HEK293 (cell line): ENCODE measurements around the gene NUBPL.

ENCODE experiments used
- CTCF ChIA-PET: fragments of 350-600 bp; formaldehyde crosslinking; extraction: SDS; loops from one replicate; lab custom pipeline; 2021; ENCODE audit warnings: antibody characterized with exemption; lab: Yijun Ruan, JAX
- POLR2A ChIA-PET: fragments of 300-600 bp; formaldehyde crosslinking; extraction: SDS; loops from one replicate; lab custom pipeline; 2020; ENCODE audit warnings: antibody characterized with exemption, inconsistent platforms; lab: Yijun Ruan, JAX
- H3K27ac ChIP-seq: fragments of 200-500 bp; sonication (Bioruptor generic); 2 replicates; pipeline ENCODE4 v1.5.1; 2014; ENCODE audit warnings: low read depth, low read length, control low read depth, inconsistent platforms; ENCODE audit errors: extremely low read depth
- H3K36me3 ChIP-seq, 2 experiments: fragments of 200-500 bp in 1 of 2; sonication (Bioruptor generic) in 1 of 2; 1 replicate in 1 of 2; 2 replicates in 1 of 2; pipeline ENCODE4 v1.5.1; 2014 to 2017; ENCODE audit warnings: inconsistent platforms in 2 of 2, low read length in 2 of 2; ENCODE audit not compliant: control insufficient read depth in 2 of 2, insufficient read depth in 1 of 2
- H3K4me1 ChIP-seq: fragments of 200-500 bp; sonication (Bioruptor generic); 2 replicates; pipeline ENCODE4 v1.5.1; 2014; ENCODE audit warnings: mild to moderate bottlenecking, low read length, inconsistent platforms; ENCODE audit not compliant: control insufficient read depth, insufficient read depth
- H3K4me3 ChIP-seq: 2 replicates; pipeline ENCODE4 v1.5.1; 2011; ENCODE audit warnings: low read depth, mild to moderate bottlenecking, control low read depth, low read length, moderate library complexity
- H3K9me3 ChIP-seq: fragments of 200-500 bp; sonication (Bioruptor generic); 2 replicates; pipeline ENCODE4 v1.5.1; 2014; ENCODE audit warnings: low read depth, low read length, inconsistent platforms; ENCODE audit not compliant: control insufficient read depth, insufficient read depth
- GLIS1 ChIP-seq: fragments of 450-650 bp; formaldehyde crosslinking; IDR thresholded peaks from 2 replicates; pipeline ENCODE4 v1.5.1; 2016; ENCODE audit warnings: missing biosample characterization, missing genetic modification characterization
- KLF7 ChIP-seq: fragments of 450-650 bp; formaldehyde crosslinking; IDR thresholded peaks from 2 replicates; pipeline ENCODE4 v1.5.1; 2016; ENCODE audit warnings: missing biosample characterization, missing genetic modification characterization, borderline replicate concordance
- KLF8 ChIP-seq: fragments of 450-650 bp; formaldehyde crosslinking; IDR thresholded peaks from 2 replicates; pipeline ENCODE4 v1.5.1; 2016; ENCODE audit warnings: missing biosample characterization, missing genetic modification characterization
- ZBTB1 ChIP-seq: fragments of 450-650 bp; formaldehyde crosslinking; IDR thresholded peaks from 2 replicates; pipeline ENCODE4 v1.5.1; 2016; ENCODE audit warnings: missing biosample characterization, missing genetic modification characterization
- ZNF157 ChIP-seq: fragments of 450-650 bp; formaldehyde crosslinking; IDR thresholded peaks from 2 replicates; pipeline ENCODE4 v1.5.1; 2016; ENCODE audit warnings: missing biosample characterization, missing genetic modification characterization
- ZNF169 ChIP-seq: fragments of 450-650 bp; formaldehyde crosslinking; IDR thresholded peaks from 2 replicates; pipeline ENCODE4 v1.5.1; 2016; ENCODE audit warnings: missing biosample characterization, missing genetic modification characterization
- ZNF19 ChIP-seq: fragments of 450-650 bp; formaldehyde crosslinking; IDR thresholded peaks from 2 replicates; pipeline ENCODE4; 2016; ENCODE audit warnings: missing biosample characterization, missing genetic modification characterization, low read depth
- ZNF394 ChIP-seq: fragments of 450-650 bp; formaldehyde crosslinking; IDR thresholded peaks from 2 replicates; pipeline ENCODE4 v1.5.1; 2016; ENCODE audit warnings: missing biosample characterization, missing genetic modification characterization, mild to moderate bottlenecking, moderate library complexity, borderline replicate concordance
- ZNF404 ChIP-seq: fragments of 450-650 bp; formaldehyde crosslinking; IDR thresholded peaks from 2 replicates; pipeline ENCODE4 v1.5.1; 2017; ENCODE audit warnings: missing biosample characterization, missing genetic modification characterization
- ZNF501 ChIP-seq: fragments of 450-650 bp; formaldehyde crosslinking; IDR thresholded peaks from 2 replicates; pipeline ENCODE4 v1.5.1; 2016; ENCODE audit warnings: missing biosample characterization, missing genetic modification characterization
- ZNF621 ChIP-seq: fragments of 450-650 bp; formaldehyde crosslinking; IDR thresholded peaks from 2 replicates; pipeline ENCODE4 v1.5.1; 2017; ENCODE audit warnings: missing biosample characterization, missing genetic modification characterization
- ZNF626 ChIP-seq: fragments of 450-650 bp; sonication (Bioruptor Pico); formaldehyde crosslinking; IDR thresholded peaks from 2 replicates; pipeline ENCODE4 v1.5.1; 2018; ENCODE audit warnings: missing biosample characterization, missing genetic modification characterization, inconsistent platforms
- ZNF639 ChIP-seq: fragments of 450-650 bp; formaldehyde crosslinking; IDR thresholded peaks from 2 replicates; pipeline ENCODE4 v1.5.1; 2016; ENCODE audit warnings: missing biosample characterization, missing genetic modification characterization
- ZNF664 ChIP-seq: fragments of 450-650 bp; formaldehyde crosslinking; IDR thresholded peaks from 2 replicates; pipeline ENCODE4 v1.5.1; 2016; ENCODE audit warnings: missing biosample characterization, missing genetic modification characterization
- ZNF785 ChIP-seq: fragments of 450-650 bp; formaldehyde crosslinking; IDR thresholded peaks from 2 replicates; pipeline ENCODE4 v1.5.1; 2016; ENCODE audit warnings: missing biosample characterization, missing genetic modification characterization
- ZNF837 ChIP-seq: fragments of 450-650 bp; formaldehyde crosslinking; IDR thresholded peaks from 2 replicates; pipeline ENCODE4 v1.5.1; 2016; ENCODE audit warnings: missing biosample characterization, missing genetic modification characterization
- TF ChIP-seq, protein P1 (sequence below): fragments of 450-650 bp; IDR thresholded peaks from 2 replicates; pipeline ENCODE4 v1.5.1; 2018; ENCODE audit warnings: missing biosample characterization, missing genetic modification characterization
- TF ChIP-seq, protein P2 (sequence below): fragments of 450-650 bp; formaldehyde crosslinking; IDR thresholded peaks from 2 replicates; pipeline ENCODE4 v1.5.1; 2016; ENCODE audit warnings: missing biosample characterization, missing genetic modification characterization, borderline replicate concordance
- TF ChIP-seq, protein P3 (sequence below): fragments of 450-650 bp; formaldehyde crosslinking; IDR thresholded peaks from 2 replicates; pipeline ENCODE4 v1.5.1; 2016; ENCODE audit warnings: missing biosample characterization, missing genetic modification characterization, low read depth

NUBPL gene

GRCh38 chr14:31549817-31550216 is 11.4 kb upstream of the NUBPL start (continued):
- TF ChIP-seq ZNF501 (tag by site-specific recombination) (no peak), ZNF837 (tag by site-specific recombination) (no peak), GLIS1 (tag by site-specific recombination) (no peak), ZNF639 (tag by site-specific recombination) (no peak)
- TF ChIP-seq, all 188 proteins: peak for 0

DNA sequence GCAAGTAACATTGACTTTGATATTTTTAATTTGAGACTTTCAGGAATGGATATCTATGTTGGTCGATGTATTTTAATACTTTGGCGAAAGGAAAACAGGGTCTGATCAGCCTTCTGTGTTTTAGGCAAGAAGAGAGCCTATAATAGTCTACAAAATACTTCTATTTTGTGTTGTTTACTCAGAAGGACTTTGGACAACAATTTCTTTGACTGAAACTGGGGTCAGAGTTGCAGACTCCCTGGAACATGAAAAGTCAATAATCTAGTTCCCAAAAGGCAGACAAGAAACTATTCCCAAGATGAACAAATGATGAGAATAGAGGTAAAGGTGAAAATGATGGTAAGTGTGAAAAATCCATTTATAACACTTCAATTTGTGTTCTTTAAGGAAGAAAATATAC is 10.6 kb upstream of the NUBPL start:
- Histone ChIP-seq H3K27ac (no peak overlapping the region), H3K9me3 (no peaks in the 10 kb centered on the region), H3K4me3 (no peak overlapping the region), H3K36me3 (no peaks in the 10 kb centered on the region), H3K4me1 (peaks cover 2% of the 10 kb centered on the region)
- TF ChIP-seq ZNF664 (tag by site-specific recombination), result no peak
- no peak for TF ChIP-seq ZBTB1
- ChIA-PET POLR2A (no interaction called here), CTCF (no interaction called here)

- Histone ChIP-seq H3K36me3 (no peaks in the 10 kb centered on the region), H3K27ac (no peak overlapping the region)
- TF ChIP-seq ZNF169 (tag by site-specific recombination), result no peak
- no peak for TF ChIP-seq ZNF785 (tag by site-specific recombination)
- no peak for TF ChIP-seq ZNF19 (tag by site-specific recombination)
- TF ChIP-seq ZNF394 (tag by site-specific recombination), result no peak
- TF ChIP-seq, protein P1, sequence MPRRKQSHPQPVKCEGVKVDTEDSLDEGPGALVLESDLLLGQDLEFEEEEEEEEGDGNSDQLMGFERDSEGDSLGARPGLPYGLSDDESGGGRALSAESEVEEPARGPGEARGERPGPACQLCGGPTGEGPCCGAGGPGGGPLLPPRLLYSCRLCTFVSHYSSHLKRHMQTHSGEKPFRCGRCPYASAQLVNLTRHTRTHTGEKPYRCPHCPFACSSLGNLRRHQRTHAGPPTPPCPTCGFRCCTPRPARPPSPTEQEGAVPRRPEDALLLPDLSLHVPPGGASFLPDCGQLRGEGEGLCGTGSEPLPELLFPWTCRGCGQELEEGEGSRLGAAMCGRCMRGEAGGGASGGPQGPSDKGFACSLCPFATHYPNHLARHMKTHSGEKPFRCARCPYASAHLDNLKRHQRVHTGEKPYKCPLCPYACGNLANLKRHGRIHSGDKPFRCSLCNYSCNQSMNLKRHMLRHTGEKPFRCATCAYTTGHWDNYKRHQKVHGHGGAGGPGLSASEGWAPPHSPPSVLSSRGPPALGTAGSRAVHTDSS (tag by site-specific recombination), result no peak
- TF ChIP-seq KLF7 (tag by site-specific recombination), result no peak
- no peak for TF ChIP-seq KLF8 (tag by site-specific recombination)
- TF ChIP-seq, all 188 proteins: peak for 0
- ChIA-PET POLR2A (no interaction called here), CTCF (no interaction called here)
- Histone ChIP-seq H3K4me1 (no peaks in the 10 kb centered on the region), H3K9me3 (no peaks in the 10 kb centered on the region), H3K4me3 (no peak overlapping the region)
Observed at GRCh38 chr14:31556191-31556590, 5.0 kb upstream of the NUBPL start.

- H3K36me3 ChIP-seq, result no peaks in the 10 kb centered on the region
- peaks cover 2% of the 10 kb centered on the region; the same call in 1 of the 2 replicates for H3K4me1 ChIP-seq
- CTCF ChIA-PET, result no interaction called here
- no peak overlapping the region for H3K27ac ChIP-seq
- POLR2A ChIA-PET, result no interaction called here
- H3K4me3 ChIP-seq, result no peak overlapping the region
- no peaks in the 10 kb centered on the region for H3K9me3 ChIP-seq
- TF ChIP-seq ZNF157, result no peak
- TF ChIP-seq ZNF404 (tag by site-specific recombination), result no peak
- TF ChIP-seq ZNF621 (tag by site-specific recombination), result no peak
- TF ChIP-seq ZNF626 (tag by site-specific recombination), result no peak
- TF ChIP-seq, protein P2, sequence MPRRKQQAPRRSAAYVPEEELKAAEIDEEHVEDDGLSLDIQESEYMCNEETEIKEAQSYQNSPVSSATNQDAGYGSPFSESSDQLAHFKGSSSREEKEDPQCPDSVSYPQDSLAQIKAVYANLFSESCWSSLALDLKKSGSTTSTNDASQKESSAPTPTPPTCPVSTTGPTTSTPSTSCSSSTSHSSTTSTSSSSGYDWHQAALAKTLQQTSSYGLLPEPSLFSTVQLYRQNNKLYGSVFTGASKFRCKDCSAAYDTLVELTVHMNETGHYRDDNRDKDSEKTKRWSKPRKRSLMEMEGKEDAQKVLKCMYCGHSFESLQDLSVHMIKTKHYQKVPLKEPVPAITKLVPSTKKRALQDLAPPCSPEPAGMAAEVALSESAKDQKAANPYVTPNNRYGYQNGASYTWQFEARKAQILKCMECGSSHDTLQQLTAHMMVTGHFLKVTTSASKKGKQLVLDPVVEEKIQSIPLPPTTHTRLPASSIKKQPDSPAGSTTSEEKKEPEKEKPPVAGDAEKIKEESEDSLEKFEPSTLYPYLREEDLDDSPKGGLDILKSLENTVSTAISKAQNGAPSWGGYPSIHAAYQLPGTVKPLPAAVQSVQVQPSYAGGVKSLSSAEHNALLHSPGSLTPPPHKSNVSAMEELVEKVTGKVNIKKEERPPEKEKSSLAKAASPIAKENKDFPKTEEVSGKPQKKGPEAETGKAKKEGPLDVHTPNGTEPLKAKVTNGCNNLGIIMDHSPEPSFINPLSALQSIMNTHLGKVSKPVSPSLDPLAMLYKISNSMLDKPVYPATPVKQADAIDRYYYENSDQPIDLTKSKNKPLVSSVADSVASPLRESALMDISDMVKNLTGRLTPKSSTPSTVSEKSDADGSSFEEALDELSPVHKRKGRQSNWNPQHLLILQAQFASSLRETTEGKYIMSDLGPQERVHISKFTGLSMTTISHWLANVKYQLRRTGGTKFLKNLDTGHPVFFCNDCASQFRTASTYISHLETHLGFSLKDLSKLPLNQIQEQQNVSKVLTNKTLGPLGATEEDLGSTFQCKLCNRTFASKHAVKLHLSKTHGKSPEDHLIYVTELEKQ (tag by site-specific recombination), result no peak
- TF ChIP-seq, protein P3, sequence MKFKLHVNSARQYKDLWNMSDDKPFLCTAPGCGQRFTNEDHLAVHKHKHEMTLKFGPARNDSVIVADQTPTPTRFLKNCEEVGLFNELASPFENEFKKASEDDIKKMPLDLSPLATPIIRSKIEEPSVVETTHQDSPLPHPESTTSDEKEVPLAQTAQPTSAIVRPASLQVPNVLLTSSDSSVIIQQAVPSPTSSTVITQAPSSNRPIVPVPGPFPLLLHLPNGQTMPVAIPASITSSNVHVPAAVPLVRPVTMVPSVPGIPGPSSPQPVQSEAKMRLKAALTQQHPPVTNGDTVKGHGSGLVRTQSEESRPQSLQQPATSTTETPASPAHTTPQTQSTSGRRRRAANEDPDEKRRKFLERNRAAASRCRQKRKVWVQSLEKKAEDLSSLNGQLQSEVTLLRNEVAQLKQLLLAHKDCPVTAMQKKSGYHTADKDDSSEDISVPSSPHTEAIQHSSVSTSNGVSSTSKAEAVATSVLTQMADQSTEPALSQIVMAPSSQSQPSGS (tag by site-specific recombination), result no peak
Observed at GRCh38 chr14:31559939-31560338, 1.3 kb upstream of the NUBPL start.
